H9 (cell line): ENCODE measurements around the gene ABI3. TPM values are rescaled to one million over a fixed set of nuclear protein-coding genes. Genes with fewer than 3 reads are reported as not detected.

Source experiments
- DNase-seq: peaks from one replicate; pipeline ENCODE4 v3.0.0-alpha.2; 2017
- H2AFZ ChIP-seq: one replicate; pipeline ENCODE4 v1.6.1; 2013; ENCODE audit warnings: mild to moderate bottlenecking, low read length, control low read depth, moderate library complexity
- H2AK5ac ChIP-seq: 2 replicates; pipeline ENCODE4 v1.6.1; 2013; ENCODE audit warnings: low read length, control low read depth, mixed read lengths; ENCODE audit not compliant: insufficient read length
- H2BK120ac ChIP-seq: one replicate; pipeline ENCODE4 v1.6.1; 2013; ENCODE audit warnings: low read depth, mild to moderate bottlenecking, low read length, control low read depth, inconsistent platforms; ENCODE audit not compliant: poor library complexity, severe bottlenecking
- H2BK12ac ChIP-seq: 2 replicates; pipeline ENCODE4 v1.6.1; 2013; ENCODE audit warnings: low read length, control low read depth, mixed read lengths, low read depth; ENCODE audit not compliant: insufficient read length
- H2BK15ac ChIP-seq: 2 replicates; pipeline ENCODE4 v1.6.1; 2013; ENCODE audit warnings: low read depth, low read length, control low read depth
- H2BK20ac ChIP-seq: one replicate; pipeline ENCODE4 v1.6.1; 2013; ENCODE audit warnings: low read depth, mild to moderate bottlenecking, low read length, control low read depth, inconsistent platforms; ENCODE audit not compliant: poor library complexity, severe bottlenecking
- H2BK5ac ChIP-seq: 2 replicates; pipeline ENCODE4 v1.6.1; 2013; ENCODE audit warnings: low read length, control low read depth, mixed read lengths; ENCODE audit not compliant: insufficient read length
- H3K14ac ChIP-seq: 2 replicates; pipeline ENCODE4 v1.6.1; 2013; ENCODE audit warnings: low read length, control low read depth; ENCODE audit not compliant: insufficient read depth
- H3K18ac ChIP-seq: 2 replicates; pipeline ENCODE4 v1.6.1; 2013; ENCODE audit warnings: low read depth, mild to moderate bottlenecking, mixed read lengths, low read length, control low read depth; ENCODE audit not compliant: insufficient read length
- H3K23ac ChIP-seq: 2 replicates; pipeline ENCODE4 v1.6.1; 2013; ENCODE audit warnings: low read length, control low read depth, mixed read lengths, low read depth; ENCODE audit not compliant: insufficient read length
- H3K23me2 ChIP-seq: 2 replicates; pipeline ENCODE4 v1.6.1; 2013; ENCODE audit warnings: low read depth, mild to moderate bottlenecking, mixed read lengths, low read length, control low read depth; ENCODE audit not compliant: insufficient read length, poor library complexity, severe bottlenecking
- H3K27ac ChIP-seq: 2 replicates; pipeline ENCODE4 v1.5.1; 2013; ENCODE audit warnings: low read length, control low read depth, mixed read lengths, low read depth; ENCODE audit not compliant: insufficient read length
- H3K27me3 ChIP-seq: 2 replicates; pipeline ENCODE4 v1.6.1; 2013; ENCODE audit warnings: low read length, control low read depth, inconsistent platforms; ENCODE audit not compliant: insufficient read depth
- H3K4ac ChIP-seq: 2 replicates; pipeline ENCODE4 v1.6.1; 2013; ENCODE audit warnings: low read depth, mild to moderate bottlenecking, control low read depth, inconsistent platforms, low read length, moderate library complexity
- H3K4me1 ChIP-seq: 2 replicates; pipeline ENCODE4 v1.6.1; 2013; ENCODE audit warnings: low read length, control low read depth, inconsistent platforms; ENCODE audit not compliant: insufficient read depth
- H3K4me2 ChIP-seq: 2 replicates; pipeline ENCODE4 v1.6.1; 2013; ENCODE audit warnings: low read length, control low read depth, mixed read lengths; ENCODE audit not compliant: insufficient read length, insufficient read depth
- H3K56ac ChIP-seq: 2 replicates; pipeline ENCODE4 v1.6.1; 2013; ENCODE audit warnings: low read depth, mild to moderate bottlenecking, mixed read lengths, low read length, control low read depth; ENCODE audit not compliant: insufficient read length
- H3K79me1 ChIP-seq: 2 replicates; pipeline ENCODE4 v1.6.1; 2013; ENCODE audit warnings: low read depth, mild to moderate bottlenecking, moderate library complexity, low read length, control low read depth, inconsistent platforms; ENCODE audit not compliant: insufficient read depth, poor library complexity, severe bottlenecking
- H3K79me2 ChIP-seq: 2 replicates; pipeline ENCODE4 v1.6.1; 2013; ENCODE audit warnings: low read length, control low read depth, inconsistent platforms; ENCODE audit not compliant: insufficient read depth
- H3K9ac ChIP-seq: 2 replicates; pipeline ENCODE4 v1.6.1; 2013; ENCODE audit warnings: low read length, control low read depth, mixed read lengths; ENCODE audit not compliant: insufficient read length; ENCODE audit errors: extremely low read depth
- H3K9me3 ChIP-seq: one replicate; pipeline ENCODE4 v1.6.1; 2013; ENCODE audit warnings: low read depth, low read length, inconsistent platforms; ENCODE audit not compliant: control insufficient read depth
- H3T11ph ChIP-seq: one replicate; pipeline ENCODE4 v1.6.1; 2013; ENCODE audit warnings: mild to moderate bottlenecking, low read length, control low read depth, inconsistent platforms
- H4K20me1 ChIP-seq: one replicate; pipeline ENCODE4 v1.6.1; 2013; ENCODE audit not compliant: control insufficient read depth, insufficient read length, insufficient read depth
- H4K5ac ChIP-seq: 2 replicates; pipeline ENCODE4 v1.6.1; 2013; ENCODE audit warnings: low read depth, mild to moderate bottlenecking, mixed read lengths, low read length, control low read depth; ENCODE audit not compliant: insufficient read length
- H4K8ac ChIP-seq: replicated peaks from 2 replicates; pipeline ENCODE4 v1.6.1; 2013; ENCODE audit warnings: low read length, control low read depth, mixed read lengths, low read depth; ENCODE audit not compliant: insufficient read length
- H4K91ac ChIP-seq: 2 replicates; pipeline ENCODE4 v1.6.1; 2013; ENCODE audit warnings: low read depth, mild to moderate bottlenecking, moderate library complexity, mixed read lengths, low read length, control low read depth; ENCODE audit not compliant: insufficient read length
- H3K27ac Mint-ChIP-seq, 3 experiments: 2 replicates in 2 of 3; 3 replicates in 1 of 3; pipeline ENCODE4 v1.8.0; 2020 to 2021; ENCODE audit warnings: mixed read lengths in 3 of 3, mild to moderate bottlenecking in 1 of 3, moderate library complexity in 1 of 3
- H3K27me3 Mint-ChIP-seq: 2 replicates; pipeline ENCODE4 v1.8.0; 2021; ENCODE audit warnings: low read depth, mild to moderate bottlenecking, moderate library complexity, mixed read lengths
- H3K36me3 Mint-ChIP-seq, 3 experiments: 2 replicates in 2 of 3; 3 replicates in 1 of 3; pipeline ENCODE4 v1.8.0; 2020 to 2021; ENCODE audit warnings: low read depth in 3 of 3, mixed read lengths in 3 of 3; ENCODE audit not compliant: insufficient read depth in 1 of 3
- H3K4me1 Mint-ChIP-seq, 2 experiments: 2 replicates each; pipeline ENCODE4 v1.8.0; 2020; ENCODE audit warnings: mixed read lengths in 2 of 2
- H3K4me3 Mint-ChIP-seq, 2 experiments: 2 replicates in 1 of 2; 3 replicates in 1 of 2; pipeline ENCODE4 v1.8.0; 2020 to 2021; ENCODE audit warnings: mild to moderate bottlenecking in 2 of 2, mixed read lengths in 2 of 2, moderate library complexity in 1 of 2
- H3K9me3 Mint-ChIP-seq, 2 experiments: 2 replicates in 1 of 2; 3 replicates in 1 of 2; pipeline ENCODE4 v1.8.0; 2020; ENCODE audit warnings: mild to moderate bottlenecking in 2 of 2, mixed read lengths in 2 of 2, moderate library complexity in 1 of 2
- CTCF ChIP-seq: fragments of 200-600 bp; sonication (generic); conservative IDR thresholded peaks from 3 replicates; pipeline ENCODE4 v1.8.0; 2021; ENCODE audit warnings: antibody characterized with exemption, mild to moderate bottlenecking
- WGBS: extraction: QIAGEN DNeasy Blood & Tissue Kit; methylation state at CpG from one replicate; pipeline ENCODE4 v1.1.7; 2013; ENCODE audit warnings: missing lambda C conversion rate, low lambda C conversion rate, mixed read lengths; ENCODE audit not compliant: insufficient read length; ENCODE audit errors: extremely low coverage; 5-methylcytosine and 5-hydroxymethylcytosine counted together
- total RNA-seq: library from RNA; stranded (reverse); gene quantifications from 2 replicates; pipeline ENCODE4 v1.2.1, GENCODE V29; 2021

The ABI3 gene
- total RNA-seq, 1 experiment from 2014 or later: 2.1 TPM

- H3K79me1 ChIP-seq: no peaks in the 10 kb centered on the region
- H3K9me3 ChIP-seq: no peaks in the 10 kb centered on the region
- Mint-ChIP-seq H3K27me3 (peaks cover 72% of the 10 kb centered on the region), H3K27ac (no peak within 1 kb of the TSS; a peak in 1 of 7 replicates), H3K4me3 (peak within 1 kb of the TSS; percentile 62 to 85), H3K9me3 (no peaks in the 10 kb centered on the region), H3K36me3 (no peaks in the 10 kb centered on the region; a peak in 1 of 7 replicates), H3K4me1 (peaks cover 18 to 24% of the 10 kb centered on the region in 2 experiments)
- H3K27me3 ChIP-seq: peaks cover 9% of the 10 kb centered on the region; the same call in 1 of the 2 replicates
- no peak within 1 kb of the TSS for H2BK120ac ChIP-seq
- no peak within 1 kb of the TSS for H3T11ph ChIP-seq
- no peak within 1 kb of the TSS for H2AK5ac ChIP-seq
- H4K5ac ChIP-seq: no peak within 1 kb of the TSS
- H3K79me2 ChIP-seq: no peaks in the 10 kb centered on the region
- H3K4me2 ChIP-seq: peak within 1 kb of the TSS; percentile 63
- H2BK12ac ChIP-seq: no peak within 1 kb of the TSS
- H2BK15ac ChIP-seq: no peak within 1 kb of the TSS
- no peak within 1 kb of the TSS for H2AFZ ChIP-seq
- no peaks in the 10 kb centered on the region for H3K4me1 ChIP-seq
- no peak within 1 kb of the TSS for H4K8ac ChIP-seq
- H3K23ac ChIP-seq: no peak within 1 kb of the TSS
- H3K14ac ChIP-seq: no peak within 1 kb of the TSS
- H3K56ac ChIP-seq: no peak within 1 kb of the TSS
- H4K20me1 ChIP-seq: no peaks in the 10 kb centered on the region
- no peak within 1 kb of the TSS for H4K91ac ChIP-seq
- no CpG with 5 or more reads among the region's 58 CpGs for WGBS
- peaks cover 6% of the 10 kb centered on the region for H3K23me2 ChIP-seq
- no peak within 1 kb of the TSS for H3K18ac ChIP-seq
- DNase-seq: peak; percentile 96
- H3K9ac ChIP-seq: no peak within 1 kb of the TSS
- H2BK20ac ChIP-seq: no peak within 1 kb of the TSS
- H2BK5ac ChIP-seq: no peak within 1 kb of the TSS
- TF ChIP-seq CTCF: no peak
- H3K4ac ChIP-seq: no peak within 1 kb of the TSS
- H3K27ac ChIP-seq: no peak within 1 kb of the TSS
These were observed 20.4 kb downstream of the ABI3 start, which contains the start of gene PHOSPHO1 for GRCh38 chr17:49230636-49231562. Gene PHOSPHO1 (minus strand): TSS chr17:49230787. CDS start chr17:49226691, 4,096 bp downstream.
